GM18951 (cell line): ENCODE measurements around the gene KCNA2.

ENCODE experiments used
- POLR2A ChIP-seq: IDR thresholded peaks from 4 replicates; pipeline ENCODE4 v1.6.1; 2011; ENCODE audit warnings: mild to moderate bottlenecking; ENCODE audit not compliant: insufficient read length, insufficient read depth; ENCODE audit errors: extremely low read depth
- in situ Hi-C: fragments of 300-500 bp; cut with MboI; formaldehyde crosslinking; loops from one replicate; pipeline ENCODE4 v1.12.0; 2022; ENCODE audit warnings: low sequenced_read_pairs, mixed read lengths, inconsistent platforms; ENCODE audit not compliant: unreplicated experiment

Gene KCNA2

GRCh38 chr1:110544753-110545152, 61.4 kb downstream of the KCNA2 start:
- no peak for TF ChIP-seq POLR2A
- in situ Hi-C loops = no loop called here
